ENCODE data around the gene ARSG. TPM values are rescaled to one million over a fixed set of nuclear protein-coding genes. Genes with fewer than 3 reads are reported as not detected.
A peak's percentile ranks its signal among the peaks of the same experiment; 100 is the strongest.

ARSG gene
- total RNA-seq, 4 donors from 2014 or later, result 6.1 to 8.9 (median 7.0) TPM

DNA sequence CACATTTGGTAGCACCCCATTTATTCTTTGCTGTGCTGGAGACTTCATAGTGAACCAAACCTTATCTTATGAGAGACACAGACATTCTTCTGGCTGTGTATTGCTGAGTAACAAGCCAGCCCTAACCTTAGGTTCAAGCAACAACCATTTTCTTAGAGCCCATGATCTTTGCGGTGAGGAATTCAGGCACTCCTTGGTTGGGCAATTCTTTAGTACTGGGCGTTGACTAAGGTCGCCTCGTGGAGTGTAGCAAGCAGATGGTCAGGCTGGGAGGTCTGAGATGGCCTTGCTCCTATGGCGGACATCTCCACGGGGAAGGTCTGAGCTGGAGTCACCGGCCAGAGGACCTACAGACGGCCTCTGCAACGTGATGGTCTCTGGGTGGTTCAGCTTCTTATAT is 43.1 kb downstream of the ARSG start:
- DNase-seq, result no peak
- TF ChIP-seq POLR2A (IDR thresholded peaks at IDR 0.05), result no peak
- TF ChIP-seq, protein P1, sequence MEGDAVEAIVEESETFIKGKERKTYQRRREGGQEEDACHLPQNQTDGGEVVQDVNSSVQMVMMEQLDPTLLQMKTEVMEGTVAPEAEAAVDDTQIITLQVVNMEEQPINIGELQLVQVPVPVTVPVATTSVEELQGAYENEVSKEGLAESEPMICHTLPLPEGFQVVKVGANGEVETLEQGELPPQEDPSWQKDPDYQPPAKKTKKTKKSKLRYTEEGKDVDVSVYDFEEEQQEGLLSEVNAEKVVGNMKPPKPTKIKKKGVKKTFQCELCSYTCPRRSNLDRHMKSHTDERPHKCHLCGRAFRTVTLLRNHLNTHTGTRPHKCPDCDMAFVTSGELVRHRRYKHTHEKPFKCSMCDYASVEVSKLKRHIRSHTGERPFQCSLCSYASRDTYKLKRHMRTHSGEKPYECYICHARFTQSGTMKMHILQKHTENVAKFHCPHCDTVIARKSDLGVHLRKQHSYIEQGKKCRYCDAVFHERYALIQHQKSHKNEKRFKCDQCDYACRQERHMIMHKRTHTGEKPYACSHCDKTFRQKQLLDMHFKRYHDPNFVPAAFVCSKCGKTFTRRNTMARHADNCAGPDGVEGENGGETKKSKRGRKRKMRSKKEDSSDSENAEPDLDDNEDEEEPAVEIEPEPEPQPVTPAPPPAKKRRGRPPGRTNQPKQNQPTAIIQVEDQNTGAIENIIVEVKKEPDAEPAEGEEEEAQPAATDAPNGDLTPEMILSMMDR (IDR thresholded peaks at IDR 0.05), result no peak
- Histone ChIP-seq H3K4me3 (no peak overlapping the region), H3K27me3 (no peaks in the 10 kb centered on the region), H3K4me1 (no peaks in the 10 kb centered on the region), H3K36me3 (no peaks in the 10 kb centered on the region), H3K27ac (no peak overlapping the region), H3K9me3 (peaks cover 0 to 12% (median 5%) of the 10 kb centered on the region in 3 donors)
- intact Hi-C loops (cut with DNase I), result no loop called here
- WGBS, 2 donors, result 85 to 100% methylated on average over 3 to 9 of the region's 9 CpGs

DNA sequence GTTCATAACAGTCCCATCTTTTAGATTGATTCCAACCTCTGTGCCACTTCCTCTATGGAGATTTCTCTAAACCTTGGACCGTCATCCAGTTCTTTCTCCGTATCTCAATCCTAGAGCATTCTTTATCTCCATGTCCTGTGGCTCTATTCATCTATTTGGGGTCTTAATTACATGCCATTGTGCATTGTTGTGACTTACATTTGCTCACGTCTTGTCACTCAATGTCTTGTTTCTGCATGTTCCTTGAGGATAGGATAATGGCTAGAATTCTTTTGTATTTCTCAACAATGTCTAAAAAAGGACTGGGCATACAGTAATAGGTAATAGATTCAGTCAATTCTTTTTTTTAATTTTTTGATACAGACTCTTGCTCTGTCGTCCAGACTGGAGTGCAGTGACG is 50.2 kb downstream of the ARSG start:
- TF ChIP-seq POLR2A (IDR thresholded peaks at IDR 0.05), result no peak
- TF ChIP-seq, protein P1 (IDR thresholded peaks at IDR 0.05), result no peak
- Histone ChIP-seq H3K27me3 (no peaks in the 10 kb centered on the region), H3K9me3 (no peaks in the 10 kb centered on the region), H3K36me3 (peaks cover 0 to 2% (median 0%) of the 10 kb centered on the region in 3 donors), H3K27ac (no peak overlapping the region), H3K4me3 (no peak overlapping the region), H3K4me1 (peaks cover 0 to 11% (median 0%) of the 10 kb centered on the region in 3 donors)
- DNase-seq, result no peak
- intact Hi-C loops (cut with DNase I), result no loop called here
- WGBS, 2 donors, result 79 to 81% methylated on average over 5 of the region's 5 CpGs

DNA sequence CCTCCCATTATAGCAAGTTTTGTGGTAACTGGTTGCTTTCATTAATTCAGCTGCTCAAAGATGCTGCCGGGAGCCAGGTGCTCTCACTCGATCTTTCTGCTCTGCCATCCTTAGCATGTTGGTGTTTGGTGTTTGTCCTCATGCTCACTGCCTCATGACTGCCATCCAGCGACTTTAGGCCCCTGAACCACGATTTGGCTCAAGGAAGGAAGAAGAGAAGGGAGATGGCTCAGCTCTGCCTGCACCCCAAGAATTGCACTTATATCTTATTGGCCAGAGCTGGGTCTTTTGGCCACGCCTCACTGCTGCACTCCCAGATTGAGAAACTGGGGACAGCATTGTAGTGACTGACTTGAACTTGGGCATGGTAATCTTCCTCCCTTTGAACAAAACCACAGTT is 52.7 kb downstream of the ARSG start:
- TF ChIP-seq POLR2A (IDR thresholded peaks at IDR 0.05), result no peak
- TF ChIP-seq, protein P1 (IDR thresholded peaks at IDR 0.05), result no peak
- H3K9me3 ChIP-seq, result no peaks in the 10 kb centered on the region
- H3K4me1 ChIP-seq, result peaks cover 0 to 17% (median 0%) of the 10 kb centered on the region in 3 donors
- DNase-seq, result no peak
- H3K27ac ChIP-seq, result no peak overlapping the region
- WGBS, 2 donors, result 76 to 79% methylated on average over 3 to 4 of the region's 5 CpGs
- intact Hi-C loops (cut with DNase I), result loop anchor here (2.0 kb wide), 1 partner anchor 49 kb away; no protein-coding TSS in a partner anchor
- H3K36me3 ChIP-seq, result peaks cover 0 to 10% (median 0%) of the 10 kb centered on the region in 3 donors
- no peaks in the 10 kb centered on the region for H3K27me3 ChIP-seq
- H3K4me3 ChIP-seq, result no peak overlapping the region

DNA sequence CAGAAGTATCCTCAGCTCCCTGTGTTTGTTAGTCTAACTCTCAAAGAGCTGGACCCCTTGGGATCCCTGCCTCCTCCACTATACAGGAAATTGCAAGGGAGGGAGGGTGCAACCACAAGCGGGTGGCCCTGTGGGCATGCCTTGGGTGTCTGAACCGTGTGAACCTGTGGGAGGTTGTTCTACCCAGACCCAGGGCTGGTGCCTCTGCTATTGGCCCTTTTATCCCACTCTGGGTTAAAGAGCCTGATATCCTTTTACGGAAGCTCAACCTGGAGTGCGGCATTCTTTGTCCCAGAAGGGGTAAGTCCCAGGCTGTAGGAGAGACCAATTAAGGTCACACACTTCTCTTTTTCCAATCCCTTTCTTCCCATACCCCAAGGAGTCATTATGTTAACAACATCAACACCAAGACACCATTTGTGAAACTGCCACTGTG is 53.4 kb downstream of the ARSG start:
- Histone ChIP-seq H3K27me3 (no peaks in the 10 kb centered on the region), H3K27ac (no peak overlapping the region), H3K4me3 (no peak overlapping the region), H3K4me1 (peaks cover 0 to 17% (median 0%) of the 10 kb centered on the region in 3 donors), H3K36me3 (peaks cover 0 to 10% (median 0%) of the 10 kb centered on the region in 3 donors), H3K9me3 (no peaks in the 10 kb centered on the region)
- TF ChIP-seq, protein P1 (IDR thresholded peaks at IDR 0.05), result no peak
- no peak for TF ChIP-seq POLR2A (IDR thresholded peaks at IDR 0.05)
- intact Hi-C loops (cut with DNase I), result loop anchor here (2.0 kb wide), 1 partner anchor 50 kb away; no protein-coding TSS in a partner anchor
- 76 to 93% methylated on average over 2 to 3 of the region's 4 CpGs for WGBS, 2 donors
- no peak for DNase-seq

DNA sequence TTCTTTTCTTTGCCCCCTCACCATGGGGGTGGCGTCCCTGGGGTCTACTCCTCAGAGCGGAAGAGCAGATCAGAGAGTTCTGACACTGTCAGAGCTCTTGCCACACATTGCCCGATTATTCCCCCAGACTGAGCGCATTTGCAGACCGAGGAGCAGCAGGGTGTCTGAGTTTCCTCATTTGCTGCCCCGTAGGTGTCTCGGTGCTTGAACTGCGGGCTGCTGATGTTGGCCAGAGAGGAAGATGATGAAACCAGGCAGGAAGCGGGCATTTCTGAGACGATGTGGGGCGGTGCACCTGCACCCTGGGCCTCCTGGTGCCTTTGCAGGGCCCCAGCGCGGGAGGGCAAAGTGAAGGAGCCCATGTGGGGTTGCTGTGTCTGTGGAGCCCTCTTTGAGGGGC is 55.2 kb downstream of the ARSG start:
- intact Hi-C loops (cut with DNase I), result no loop called here
- no peaks in the 10 kb centered on the region for H3K9me3 ChIP-seq
- no peaks in the 10 kb centered on the region for H3K27me3 ChIP-seq
- H3K27ac ChIP-seq, result peak overlapping the region in 3 of 4 donors; percentile 22 to 44 (median 23)
- no peak overlapping the region for H3K4me3 ChIP-seq
- 59 to 65% methylated on average over 2 to 13 of the region's 13 CpGs for WGBS, 2 donors
- peak in 1 of 4 donors; percentile 29 for TF ChIP-seq POLR2A (IDR thresholded peaks at IDR 0.05)
- TF ChIP-seq, protein P1 (IDR thresholded peaks at IDR 0.05), result no peak
- peaks cover 0 to 10% (median 0%) of the 10 kb centered on the region in 3 donors for H3K36me3 ChIP-seq
- DNase-seq, result no peak
- H3K4me1 ChIP-seq, result peaks cover 0 to 17% (median 0%) of the 10 kb centered on the region in 3 donors
